HG03196 (cell line): ENCODE measurements around the gene SLC7A9.

Source experiments
- ATAC-seq: cut with Tn5 transposase; IDR thresholded peaks from one replicate; pipeline ENCODE4 v1.9.1; 2021; ENCODE audit not compliant: unreplicated experiment

The SLC7A9 gene

DNA sequence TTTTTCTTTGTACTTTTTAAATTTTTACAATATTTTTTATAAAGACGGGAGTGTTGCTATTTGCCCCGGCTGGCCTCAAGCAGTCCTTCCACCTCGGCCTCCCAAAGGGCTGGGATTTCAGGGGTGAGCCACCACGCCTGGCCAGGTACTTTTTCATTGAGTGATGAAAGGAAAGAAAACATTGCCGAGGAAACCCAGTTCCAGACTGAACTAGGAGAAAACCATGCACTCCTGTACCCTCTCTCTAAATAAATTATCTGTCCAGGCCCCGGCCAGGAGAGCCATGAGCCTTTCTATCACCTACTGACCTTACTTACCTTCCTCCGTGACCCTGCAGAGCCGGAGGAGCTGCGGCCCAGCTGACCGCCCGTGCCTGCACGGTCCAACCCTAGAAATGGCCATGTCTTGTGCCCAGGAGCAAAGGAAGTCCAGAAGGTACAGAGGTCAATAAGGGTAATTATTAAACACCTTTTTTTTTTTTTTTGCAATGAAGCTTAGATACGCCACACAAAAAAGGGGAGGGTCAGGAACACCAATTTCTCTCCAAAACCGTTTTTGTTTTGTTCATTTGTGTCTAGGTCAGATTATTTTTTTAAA lies at the start of gene SLC7A9:
TSS of gene SLC7A9 (minus strand) at position 399 of the 597 bp plus-strand sequence. CDS start 1,233 bp downstream, outside the sequence.
- no peak for ATAC-seq

DNA sequence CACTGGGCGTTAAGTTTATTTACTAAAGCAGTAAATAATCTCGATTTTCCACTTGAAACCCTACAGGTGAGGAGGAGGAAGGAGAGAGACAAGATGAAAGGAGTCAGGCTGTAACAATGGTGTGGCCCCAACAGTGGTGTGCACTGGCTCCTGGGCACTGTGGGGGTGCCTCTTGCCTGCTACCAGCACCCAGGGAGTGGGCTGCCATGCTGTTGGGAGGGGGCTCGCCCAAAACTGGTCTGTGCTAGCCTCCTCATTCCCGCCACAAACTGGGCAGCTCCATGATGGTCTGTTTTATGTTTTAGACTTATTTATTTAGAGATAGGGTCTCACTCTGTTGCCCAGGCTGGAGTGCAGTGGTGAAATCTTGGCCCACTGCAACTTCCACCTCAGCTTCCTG lies 49.8 kb upstream of the SLC7A9 start:
- ATAC-seq, result no peak

DNA sequence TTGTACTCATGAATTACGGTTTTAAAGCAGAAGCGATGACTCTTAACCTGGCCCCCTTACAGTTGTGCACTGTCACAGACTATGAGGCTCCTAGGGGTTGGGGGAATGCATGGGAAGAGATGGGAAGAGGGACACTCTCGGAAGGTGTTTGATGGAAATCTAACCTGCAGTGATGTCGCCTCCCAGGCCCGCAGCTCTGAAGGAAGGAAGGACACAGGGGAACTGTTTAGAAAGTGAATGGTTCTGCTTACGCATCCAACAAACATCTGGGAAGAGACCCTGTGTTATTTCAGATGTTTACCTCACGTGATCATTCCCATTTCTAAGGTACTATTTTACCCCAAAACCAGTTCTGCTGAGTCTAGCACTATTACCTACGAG lies 48.0 kb upstream of the SLC7A9 start:
- no peak for ATAC-seq

DNA sequence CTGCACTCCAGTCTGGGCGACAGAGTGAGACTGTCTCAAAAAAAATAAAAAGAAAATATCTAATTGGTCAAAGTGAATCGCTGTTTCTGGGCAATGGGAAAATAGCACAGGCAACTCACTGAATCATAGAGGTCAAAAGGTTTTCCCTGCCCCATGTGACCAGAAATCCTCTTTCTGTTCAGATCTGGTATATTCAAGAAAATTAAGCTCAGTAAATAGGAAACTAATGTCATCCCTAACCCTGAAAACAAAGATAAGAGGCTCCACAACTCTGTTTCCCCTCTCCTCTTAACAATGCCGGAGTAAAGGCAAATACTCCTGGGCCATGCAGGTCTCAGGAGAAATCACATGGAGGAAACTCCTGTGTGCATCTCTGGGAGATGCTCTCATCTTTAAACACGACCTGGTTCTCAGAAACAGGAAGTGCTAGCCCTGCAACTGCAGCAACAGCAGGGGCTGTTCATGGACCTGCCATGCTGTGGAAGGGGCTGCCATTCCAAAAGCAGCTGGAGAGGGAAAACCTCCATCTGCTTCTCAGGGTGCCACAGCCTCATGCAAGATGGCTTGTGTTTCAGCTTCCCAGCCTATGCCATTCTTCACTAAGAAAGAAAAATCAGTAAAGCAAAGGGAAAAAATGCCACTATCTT lies 47.5 kb upstream of the SLC7A9 start:
- no peak for ATAC-seq

DNA sequence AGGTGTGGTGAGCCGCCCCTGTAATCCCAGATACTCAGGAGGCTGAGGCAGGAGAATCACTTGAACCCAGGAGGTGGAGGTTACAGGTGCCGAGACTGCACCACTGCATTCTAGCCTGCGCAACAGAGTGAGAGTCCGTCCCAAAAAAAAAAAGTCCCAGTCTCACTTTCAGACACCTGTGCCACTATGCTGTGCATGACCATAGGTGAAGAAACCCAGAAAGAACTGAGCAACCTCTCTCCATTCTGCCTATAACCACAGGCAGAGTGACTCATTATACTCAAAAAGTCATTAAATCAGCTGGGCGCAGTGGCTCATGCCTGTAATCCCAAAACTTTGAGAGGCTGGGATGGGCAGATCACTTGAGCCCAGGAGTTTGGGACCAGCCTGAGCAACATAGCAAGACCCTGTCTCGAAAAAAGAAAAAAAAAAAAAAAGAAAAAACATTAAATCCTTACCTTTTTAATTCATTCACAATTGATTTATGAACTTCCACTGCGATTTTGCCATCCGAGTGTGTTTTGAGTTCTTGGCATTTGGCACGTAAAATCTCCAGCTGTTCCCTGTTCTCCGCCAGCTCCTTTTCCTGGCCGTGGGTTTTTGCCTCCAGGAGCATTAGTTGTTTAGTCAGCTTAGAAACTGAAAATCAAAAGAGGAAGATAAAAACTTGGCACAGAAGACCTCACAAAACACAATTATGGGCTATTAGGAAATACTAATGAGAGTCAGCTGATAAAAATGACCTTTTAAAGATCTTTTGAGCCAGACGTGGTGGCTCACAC lies 45.5 kb upstream of the SLC7A9 start:
- ATAC-seq, result no peak

DNA sequence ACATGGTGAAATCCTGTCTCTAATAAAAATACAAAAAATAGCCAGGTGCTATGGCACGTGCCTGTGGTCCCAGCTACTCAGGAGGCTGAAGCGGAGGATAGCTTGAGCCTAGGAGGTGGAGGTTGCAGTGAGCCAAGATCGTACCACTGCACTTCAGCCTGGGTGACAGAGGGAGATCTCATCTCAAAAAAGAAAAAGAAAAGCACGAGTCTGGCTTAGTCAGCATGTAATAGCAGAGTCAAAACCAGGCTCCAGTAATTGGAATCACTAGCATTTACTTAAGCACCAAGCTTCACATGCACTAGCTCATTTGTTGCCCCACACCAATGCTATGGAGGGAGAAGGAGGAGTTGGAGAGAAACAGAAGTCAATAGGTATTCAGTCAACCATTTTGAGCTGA lies 41.9 kb upstream of the SLC7A9 start:
- ATAC-seq, result no peak

DNA sequence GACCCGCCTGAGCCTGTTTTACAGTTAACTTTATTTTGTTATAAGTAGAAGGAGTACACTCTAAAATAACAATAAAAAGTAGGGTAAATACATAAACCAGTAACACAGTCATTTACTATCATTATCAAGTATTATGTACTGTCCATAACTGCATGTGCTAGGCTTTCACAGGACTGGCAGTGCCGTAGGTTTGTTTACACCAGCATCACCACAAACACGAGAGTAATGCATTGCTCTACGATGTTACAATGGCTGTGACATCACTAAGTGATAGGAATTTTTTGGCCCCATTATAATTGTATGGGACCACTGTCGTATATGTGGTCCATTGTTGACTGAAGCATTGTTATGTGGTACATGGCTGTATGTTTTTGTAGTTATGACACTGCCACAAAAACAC lies 41.3 kb upstream of the SLC7A9 start:
- ATAC-seq, result no peak

DNA sequence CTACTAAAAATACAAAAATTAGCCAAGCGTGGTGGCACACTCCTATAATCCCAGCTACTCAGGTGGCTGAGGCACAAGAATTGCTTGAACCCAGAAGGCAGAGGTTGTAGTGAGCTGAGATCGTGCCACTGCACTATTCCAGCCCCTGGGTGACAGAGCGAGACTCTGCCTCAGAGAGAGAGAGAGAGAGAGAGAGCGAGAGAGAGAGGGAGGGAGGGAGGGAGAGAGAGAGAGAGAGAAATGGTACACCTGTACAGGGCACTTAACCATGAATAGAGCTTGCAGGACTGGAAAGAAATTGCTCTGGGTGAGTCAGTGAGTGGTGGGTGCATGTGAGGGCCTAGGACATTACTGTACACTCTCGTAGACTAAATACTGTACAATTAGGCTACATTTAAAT lies 40.5 kb upstream of the SLC7A9 start:
- ATAC-seq, result no peak

DNA sequence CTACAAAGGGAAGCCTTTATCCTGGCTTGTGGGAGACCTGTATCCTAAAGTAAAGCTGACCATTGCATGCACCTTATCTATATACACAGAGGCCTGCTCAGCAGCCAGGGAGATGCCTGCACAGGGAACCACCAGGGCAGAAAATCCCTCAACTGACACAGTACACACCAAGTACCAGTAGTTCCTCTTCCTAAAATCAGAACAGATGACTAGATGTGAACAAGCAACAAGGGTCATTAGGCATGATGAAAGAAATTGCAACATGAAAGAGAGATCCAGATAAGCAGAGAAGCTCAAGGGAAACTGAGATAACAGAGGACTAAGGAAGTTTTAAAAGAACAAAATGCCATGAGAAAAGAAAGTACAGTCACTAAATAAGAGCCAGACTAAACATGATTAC lies 39.7 kb upstream of the SLC7A9 start:
- ATAC-seq, result no peak

DNA sequence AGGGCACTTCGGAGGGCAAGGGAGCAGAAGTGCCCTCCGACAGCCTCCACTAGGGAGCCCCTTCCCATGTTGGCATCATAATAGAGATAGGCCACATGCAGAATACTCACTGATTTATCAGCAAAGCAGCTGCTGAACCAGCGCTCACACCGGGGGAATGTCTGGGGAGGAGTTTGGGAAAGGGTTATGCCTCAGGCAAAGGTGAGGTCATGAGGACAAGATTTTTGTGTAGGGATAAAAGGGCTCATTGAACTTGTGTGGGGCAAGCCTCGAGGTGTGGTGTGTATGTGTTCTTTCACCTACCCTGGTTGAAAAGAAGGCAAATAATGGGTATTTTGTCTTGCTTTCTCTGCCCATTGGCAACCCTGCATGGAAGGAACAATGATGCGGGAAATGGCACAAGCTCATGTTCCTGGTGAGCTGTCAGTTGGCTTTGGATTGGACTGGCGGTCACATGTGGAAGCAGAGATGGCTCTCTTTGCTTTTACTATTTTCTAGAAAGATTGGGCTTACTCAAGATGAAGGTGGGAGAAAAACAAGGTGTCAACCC lies 39.1 kb upstream of the SLC7A9 start:
- ATAC-seq, result no peak

DNA sequence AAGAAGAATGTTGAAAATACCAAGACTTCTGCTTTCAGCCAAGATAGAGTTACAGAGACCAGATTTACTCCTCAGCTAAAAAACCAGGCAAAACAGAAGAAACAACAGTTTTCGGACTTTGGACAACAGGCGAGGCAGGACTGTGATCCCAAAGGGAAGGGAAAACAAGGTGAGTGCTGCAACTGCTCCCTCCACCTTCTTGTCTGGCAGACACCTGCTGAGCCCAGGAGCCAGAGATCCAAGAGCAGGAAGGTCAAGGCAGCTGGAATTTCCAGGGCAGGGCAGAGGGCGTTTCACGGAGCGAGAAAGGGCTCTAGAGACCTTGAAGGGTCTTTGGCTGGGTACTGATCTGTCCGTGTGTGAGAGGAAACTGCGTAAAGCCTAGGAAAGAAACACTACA lies 32.9 kb upstream of the SLC7A9 start:
- no peak for ATAC-seq

DNA sequence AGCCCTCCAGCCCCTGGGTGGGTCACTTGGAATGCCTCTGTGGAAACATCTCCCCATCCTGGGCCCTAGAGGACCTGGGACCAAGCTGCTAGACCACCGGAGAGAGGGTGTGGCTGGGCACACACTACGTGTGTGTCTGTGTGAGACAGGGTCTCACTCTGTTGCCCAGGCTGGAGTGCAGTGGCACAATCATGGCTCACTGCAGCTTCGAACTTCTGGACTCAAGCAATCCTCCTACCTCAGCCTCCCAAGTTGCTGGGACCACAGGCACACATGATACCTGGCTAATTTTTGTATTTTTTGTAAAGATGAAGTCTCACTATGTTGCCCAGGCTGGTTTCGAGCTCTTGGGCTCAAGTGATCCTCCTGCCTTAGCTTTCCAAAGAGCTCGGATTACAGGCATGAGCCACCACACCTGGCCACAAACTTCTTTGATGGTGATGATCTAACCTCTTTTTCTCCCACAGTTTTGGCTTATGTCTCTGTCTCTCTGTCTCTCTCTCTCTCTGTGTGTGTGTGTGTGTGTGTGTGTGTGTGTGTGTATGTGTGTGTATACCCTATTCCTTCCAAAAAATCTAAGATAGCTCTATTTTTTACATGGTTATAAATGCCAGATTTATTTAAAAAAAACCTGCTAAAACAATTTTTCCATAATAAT lies 32.1 kb upstream of the SLC7A9 start:
- ATAC-seq, result no peak

DNA sequence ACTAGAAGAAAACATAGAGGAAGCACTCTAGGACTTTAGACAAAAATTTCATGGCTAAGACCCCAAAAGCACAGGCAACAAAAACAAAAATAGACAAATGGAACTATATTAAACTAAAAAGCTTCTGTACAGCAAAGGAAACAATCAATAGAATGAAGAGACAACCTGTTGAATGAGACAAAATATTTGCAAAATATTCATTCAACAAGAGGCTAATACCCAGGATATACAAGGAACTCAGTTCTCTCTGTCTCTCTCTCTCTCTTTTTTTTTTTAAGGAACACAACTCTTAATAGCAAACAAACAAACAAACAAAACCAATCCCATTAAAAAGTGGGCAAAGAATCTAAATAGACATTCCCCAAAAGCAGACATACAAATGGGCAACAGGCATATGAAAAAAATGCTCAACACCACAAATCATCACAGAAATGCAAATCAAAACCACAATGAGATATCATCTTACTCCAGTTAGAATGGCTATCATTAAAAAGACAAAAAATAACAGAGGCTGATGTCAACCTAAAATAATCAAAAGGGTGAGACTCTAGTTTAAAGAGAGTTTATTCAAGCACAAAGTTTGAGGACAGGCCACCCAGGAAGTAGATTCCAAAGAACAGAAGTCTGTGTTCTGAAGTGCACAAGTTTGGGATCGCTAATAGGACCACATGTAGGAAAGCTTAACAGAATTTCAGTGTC lies 27.1 kb upstream of the SLC7A9 start:
- no peak for ATAC-seq

DNA sequence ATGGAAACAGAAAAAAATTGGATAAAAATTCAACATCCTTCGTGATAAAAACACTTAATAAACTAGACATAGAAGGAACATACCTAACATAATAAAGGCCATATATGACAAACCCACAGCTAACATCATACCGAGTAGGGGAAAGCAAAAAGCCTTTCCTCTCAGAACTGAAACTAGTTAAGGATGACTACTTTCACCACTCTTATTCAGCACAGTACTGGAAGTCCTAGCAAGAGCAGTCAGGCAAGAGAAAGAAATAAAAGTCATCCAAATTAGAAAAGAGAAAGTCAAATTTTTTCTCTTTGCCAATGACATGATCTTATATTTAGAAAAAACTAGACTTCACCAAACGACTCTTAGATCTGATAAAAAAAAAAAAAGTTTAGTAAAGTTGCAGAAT lies 25.8 kb upstream of the SLC7A9 start:
- no peak for ATAC-seq

DNA sequence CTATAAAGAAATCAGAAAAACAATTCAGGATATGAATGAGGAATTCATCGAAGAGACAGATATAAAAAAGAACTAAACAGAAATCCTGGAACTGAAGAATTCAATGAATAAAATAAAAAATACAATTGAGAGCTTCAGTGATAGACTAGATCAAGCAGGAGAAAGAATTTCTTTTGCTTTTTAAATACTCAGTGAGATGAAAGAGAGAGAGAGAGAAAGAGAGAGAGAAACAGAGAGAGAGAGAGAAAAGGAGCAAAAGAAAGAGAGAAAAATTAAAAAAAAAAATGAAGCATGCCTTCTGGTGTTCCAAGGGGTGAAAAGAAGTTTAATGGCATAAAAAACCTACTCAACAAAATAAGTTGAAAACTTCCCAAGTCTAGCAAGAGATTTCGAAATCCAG lies 22.0 kb upstream of the SLC7A9 start:
- no peak for ATAC-seq

DNA sequence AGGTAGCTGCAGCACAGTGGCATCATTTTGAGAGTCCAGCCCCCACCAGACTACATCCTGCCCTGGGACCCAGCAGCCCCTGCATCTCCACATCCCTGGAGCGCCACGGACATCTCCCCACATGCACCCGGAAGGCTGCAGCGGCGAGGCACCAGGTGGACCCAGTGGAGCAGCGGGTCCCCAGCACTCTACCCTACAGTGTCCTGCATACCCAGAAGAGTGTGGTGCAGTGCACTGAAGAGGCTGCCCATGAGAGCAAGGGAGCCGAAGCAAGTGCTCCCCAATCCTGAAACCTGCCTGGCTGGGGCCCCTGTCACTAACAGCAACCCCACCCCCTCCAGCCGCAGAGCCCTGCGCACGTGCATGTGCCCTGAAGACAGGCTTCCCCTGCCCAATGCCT lies 21.3 kb upstream of the SLC7A9 start:
- no peak for ATAC-seq

DNA sequence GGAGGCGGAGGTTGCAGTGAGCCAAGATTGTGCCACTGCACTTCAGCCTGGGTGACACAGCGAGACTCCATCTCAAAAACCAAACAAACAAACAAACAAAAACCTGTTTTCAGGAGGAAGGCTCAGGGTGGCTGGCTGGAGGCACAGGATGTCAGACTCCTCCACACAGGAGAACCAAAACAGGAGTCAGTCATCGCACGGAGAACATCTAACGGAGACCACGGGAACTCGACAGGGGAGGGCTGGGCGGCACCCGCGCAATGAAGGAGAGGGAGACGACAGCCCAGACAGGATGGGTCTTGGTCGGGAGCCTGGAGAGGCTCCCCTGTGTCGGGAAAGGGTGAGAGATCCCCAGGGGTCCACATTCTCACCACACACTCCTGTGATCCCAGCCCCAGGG lies 20.8 kb upstream of the SLC7A9 start:
- ATAC-seq, result no peak

DNA sequence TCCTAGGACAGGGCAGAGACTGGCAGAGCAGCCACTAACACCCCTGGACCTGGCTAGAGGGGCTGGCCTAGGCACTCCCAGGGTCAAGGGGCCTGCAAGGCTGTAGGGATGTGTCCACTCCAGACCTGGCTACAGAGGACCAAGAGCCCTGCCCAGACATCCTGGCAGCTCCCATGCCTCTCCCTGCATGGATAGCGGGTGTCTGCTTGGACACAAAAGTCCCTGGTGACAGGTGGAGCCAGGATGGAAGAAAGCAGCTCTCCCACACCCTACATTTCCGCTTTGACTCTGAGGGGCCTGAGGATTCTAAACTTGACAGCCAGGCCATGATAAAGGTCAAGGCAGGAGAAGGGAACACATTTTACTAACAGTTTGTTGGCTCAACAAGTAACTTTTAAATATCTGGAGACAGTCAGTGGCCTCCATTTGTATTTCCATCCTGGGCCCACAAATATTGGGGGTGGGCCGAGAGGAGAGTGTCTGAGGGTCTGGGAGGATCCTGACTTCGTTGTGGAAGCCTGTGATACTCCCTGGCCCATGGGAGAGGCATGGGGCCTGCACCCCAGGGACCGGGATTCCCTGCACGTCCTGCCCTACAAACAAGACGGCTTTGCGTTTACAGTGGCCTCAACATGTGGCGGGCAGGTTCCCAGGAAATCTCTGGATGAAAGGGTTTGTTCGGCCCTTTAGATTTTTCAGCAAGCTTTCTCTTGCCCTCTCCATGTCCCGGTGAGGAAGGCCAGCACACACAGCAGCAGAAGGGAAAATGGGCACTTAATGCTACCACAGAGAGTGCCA lies 19.8 kb upstream of the SLC7A9 start:
- no peak for ATAC-seq

DNA sequence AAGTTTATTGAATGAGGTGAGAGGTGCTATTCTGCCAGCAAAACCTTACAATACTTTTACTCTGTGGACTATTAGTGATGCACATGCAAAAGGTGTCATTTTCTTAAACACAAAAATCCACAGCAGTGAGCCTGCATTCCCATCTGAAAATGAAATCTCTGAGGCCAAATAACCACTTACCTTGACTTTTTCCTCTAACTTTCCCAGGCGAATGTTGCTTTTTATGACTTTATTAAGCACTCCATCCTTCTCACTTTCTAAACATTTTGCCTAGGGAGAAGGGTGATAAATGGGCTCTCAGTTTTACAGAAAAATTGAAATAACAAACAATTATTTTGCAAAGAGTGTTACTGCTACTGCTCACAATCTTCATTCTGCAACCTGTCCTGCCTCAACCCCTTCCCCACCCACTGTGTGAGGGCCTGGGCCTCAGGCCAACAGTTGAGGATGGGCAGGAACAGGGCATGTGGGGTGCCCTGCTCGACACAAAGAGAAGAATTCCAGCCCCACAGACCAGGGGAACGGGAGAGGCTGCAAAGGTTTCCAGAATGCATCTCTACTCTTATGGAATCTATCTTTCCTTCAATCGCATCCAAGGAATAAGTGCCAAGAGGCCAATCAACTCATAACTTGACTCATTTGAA lies 18.1 kb upstream of the SLC7A9 start:
- ATAC-seq, result no peak

DNA sequence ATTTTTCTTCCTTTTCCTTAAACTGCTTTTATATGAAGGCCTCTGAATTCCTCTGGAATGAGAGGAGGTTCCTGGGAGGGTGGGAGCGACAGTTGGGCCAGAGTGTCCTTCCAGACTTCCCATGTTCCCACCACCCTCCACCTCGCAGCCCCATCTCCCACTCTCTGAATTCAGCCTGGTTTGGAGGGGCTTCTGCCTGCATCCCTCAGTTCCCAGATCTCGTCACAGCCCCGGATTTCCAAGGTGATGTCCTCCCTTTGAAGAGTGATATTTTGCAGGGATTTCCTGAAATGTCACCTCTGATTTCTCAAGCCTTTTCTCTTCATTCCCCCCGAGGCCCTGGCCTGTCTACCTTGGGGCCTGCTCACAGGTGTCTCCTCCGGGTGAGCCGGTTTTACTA lies 16.7 kb upstream of the SLC7A9 start:
- no peak for ATAC-seq
